IMR-90 (cell line): Measurements from ENCODE around the gene LTB4R2. TPM values are rescaled to one million over a fixed set of nuclear protein-coding genes. Genes with fewer than 3 reads are reported as not detected.

Source experiments
- ATAC-seq: fragments of 200-7000 bp; cut with Tn5 transposase; 2 replicates; pipeline ENCODE4 v1.9.1; 2020; ENCODE audit warnings: low read depth, mild to moderate bottlenecking, moderate library complexity
- BruUV-seq: library from RNA; stranded (reverse); fragments of 400-500 nt; replicated peaks from 2 replicates; lab custom pipeline; 2021; lab: Mats Ljungman, UMichigan
- CTCF ChIA-PET: fragments of 300-600 bp; formaldehyde crosslinking; extraction: SDS; loops from one replicate; lab custom pipeline; 2021; ENCODE audit warnings: antibody characterized with exemption; lab: Yijun Ruan, JAX
- POLR2A ChIA-PET: fragments of 300-600 bp; sonication (Branson Sonifier 250); formaldehyde crosslinking; loops from one replicate; lab custom pipeline; 2022; ENCODE audit warnings: antibody characterized with exemption; ENCODE audit not compliant: unreplicated experiment; lab: Charles Lee
- DNase-seq: peaks from one replicate; pipeline ENCODE4 v3.0.0; 2013
- H2AFZ ChIP-seq: replicated peaks from 2 replicates; pipeline ENCODE3; 2013; ENCODE audit warnings: low read length, mild to moderate bottlenecking; ENCODE audit not compliant: poor library complexity
- H2AK5ac ChIP-seq: 2 replicates; pipeline ENCODE4 v1.6.1; 2013; ENCODE audit warnings: low read depth, low read length, inconsistent platforms
- H2AK9ac ChIP-seq: replicated peaks from 2 replicates; pipeline ENCODE3; 2013; ENCODE audit warnings: mild to moderate bottlenecking, low read depth, low read length, moderate library complexity; ENCODE audit not compliant: poor library complexity
- H2BK120ac ChIP-seq: 2 replicates; pipeline ENCODE4 v1.6.1; 2013; ENCODE audit warnings: low read depth, low read length, inconsistent platforms
- H2BK15ac ChIP-seq: 3 replicates; pipeline ENCODE4 v1.6.1; 2013; ENCODE audit warnings: low read depth, low read length, inconsistent platforms
- H2BK20ac ChIP-seq: 2 replicates; pipeline ENCODE4 v1.6.1; 2013; ENCODE audit warnings: low read depth, mild to moderate bottlenecking, inconsistent platforms, low read length, moderate library complexity
- H2BK5ac ChIP-seq: 2 replicates; pipeline ENCODE4 v1.6.1; 2013; ENCODE audit warnings: mild to moderate bottlenecking, low read depth, low read length, inconsistent platforms; ENCODE audit not compliant: poor library complexity, severe bottlenecking
- H3K14ac ChIP-seq: replicated peaks from 2 replicates; pipeline ENCODE4 v1.6.1; 2013; ENCODE audit warnings: low read depth, low read length, inconsistent platforms
- H3K18ac ChIP-seq: 2 replicates; pipeline ENCODE4 v1.6.1; 2013; ENCODE audit warnings: low read depth, low read length, control low read depth
- H3K23ac ChIP-seq: 2 replicates; pipeline ENCODE4 v1.6.1; 2013; ENCODE audit warnings: low read depth, low read length, inconsistent platforms
- H3K27ac ChIP-seq: 2 replicates; pipeline ENCODE4 v1.5.1; 2013; ENCODE audit warnings: mild to moderate bottlenecking, control low read depth, low read length; ENCODE audit not compliant: insufficient read depth
- H3K27me3 ChIP-seq: 2 replicates; pipeline ENCODE4 v1.6.1; 2013; ENCODE audit warnings: low read length; ENCODE audit not compliant: control insufficient read depth, insufficient read depth
- H3K36me3 ChIP-seq: 2 replicates; pipeline ENCODE4 v1.6.1; 2013; ENCODE audit warnings: low read length, mixed read lengths; ENCODE audit not compliant: control insufficient read depth, insufficient read depth
- H3K4ac ChIP-seq: 2 replicates; pipeline ENCODE4 v1.6.1; 2013; ENCODE audit warnings: low read depth, low read length, inconsistent platforms
- H3K4me1 ChIP-seq: 2 replicates; pipeline ENCODE4 v1.6.1; 2013; ENCODE audit warnings: low read length, mixed read lengths; ENCODE audit not compliant: control insufficient read depth, insufficient read depth
- H3K4me2 ChIP-seq: 2 replicates; pipeline ENCODE4 v1.6.1; 2013; ENCODE audit warnings: low read depth, mild to moderate bottlenecking, control low read depth, low read length, moderate library complexity
- H3K4me3 ChIP-seq: 2 replicates; pipeline ENCODE4 v1.5.1; 2013; ENCODE audit warnings: low read depth, mild to moderate bottlenecking, control low read depth, low read length, moderate library complexity; ENCODE audit not compliant: insufficient read depth
- H3K56ac ChIP-seq: 2 replicates; pipeline ENCODE4 v1.6.1; 2013; ENCODE audit warnings: low read length, inconsistent platforms; ENCODE audit not compliant: insufficient read depth; ENCODE audit errors: extremely low read depth
- H3K79me1 ChIP-seq, 2 experiments: 2 replicates each; pipeline ENCODE4 v1.6.1; 2013; ENCODE audit warnings: low read length in 2 of 2, inconsistent platforms in 1 of 2, low read depth in 1 of 2
- H3K9ac ChIP-seq: 2 replicates; pipeline ENCODE4 v1.6.1; 2013; ENCODE audit warnings: low read depth, low read length, control low read depth
- H3K9me1 ChIP-seq: 2 replicates; pipeline ENCODE4 v1.6.1; 2013; ENCODE audit warnings: low read length, inconsistent platforms; ENCODE audit not compliant: insufficient read depth
- H3K9me3 ChIP-seq: 2 replicates; pipeline ENCODE4 v1.6.1; 2013; ENCODE audit warnings: low read length; ENCODE audit not compliant: control insufficient read depth, insufficient read depth
- H4K20me1 ChIP-seq: 2 replicates; pipeline ENCODE4 v1.6.1; 2013; ENCODE audit warnings: low read length, inconsistent platforms; ENCODE audit not compliant: insufficient read depth
- H4K5ac ChIP-seq: 2 replicates; pipeline ENCODE4 v1.6.1; 2013; ENCODE audit warnings: mild to moderate bottlenecking, low read depth, low read length, control low read depth
- H4K8ac ChIP-seq, 2 experiments: 2 replicates each; pipeline ENCODE4 v1.6.1; 2013; ENCODE audit warnings: low read depth in 2 of 2, low read length in 2 of 2, control low read depth in 1 of 2, inconsistent platforms in 1 of 2
- H4K91ac ChIP-seq: 2 replicates; pipeline ENCODE4 v1.6.1; 2013; ENCODE audit warnings: low read depth, low read length, inconsistent platforms; ENCODE audit not compliant: insufficient read depth
- CEBPB ChIP-seq: IDR thresholded peaks from 2 replicates; pipeline ENCODE4 v1.6.1; 2012; ENCODE audit warnings: low read depth, low read length, improper control_type of control experiment
- FOS ChIP-seq: fragments of 150-350 bp; IDR thresholded peaks from 2 replicates; pipeline ENCODE4 v1.6.1; 2016; ENCODE audit warnings: low read depth, low read length
- MAFK ChIP-seq: IDR thresholded peaks from 2 replicates; pipeline ENCODE4 v1.6.1; 2012; ENCODE audit warnings: low read depth, low read length, improper control_type of control experiment
- MXI1 ChIP-seq: IDR thresholded peaks from 2 replicates; pipeline ENCODE4 v1.6.1; 2012; ENCODE audit warnings: low read depth, mild to moderate bottlenecking, low read length, moderate library complexity, borderline replicate concordance
- NFE2L2 ChIP-seq: fragments of 150-350 bp; IDR thresholded peaks from 2 replicates; pipeline ENCODE4 v1.6.1; 2016; ENCODE audit warnings: low read depth, mild to moderate bottlenecking, low read length
- POLR2A ChIP-seq: IDR thresholded peaks from 2 replicates; pipeline ENCODE4 v1.6.1; 2012; ENCODE audit warnings: mild to moderate bottlenecking, low read depth, low read length
- RAD21 ChIP-seq: IDR thresholded peaks from 2 replicates; pipeline ENCODE4 v1.6.1; 2012; ENCODE audit warnings: low read length, improper control_type of control experiment
- RCOR1 ChIP-seq: IDR thresholded peaks from 2 replicates; pipeline ENCODE4 v1.6.1; 2012; ENCODE audit warnings: mild to moderate bottlenecking, low read length, improper control_type of control experiment; ENCODE audit not compliant: insufficient replicate concordance
- SMC3 ChIP-seq: fragments of 150-350 bp; IDR thresholded peaks from 2 replicates; pipeline ENCODE4 v1.6.1; 2016; ENCODE audit warnings: low read depth, mild to moderate bottlenecking, antibody characterized with exemption, low read length, moderate library complexity
- WGBS, 2 experiments: methylation state at CpG; one replicate each; pipeline versions ENCODE4 v1.1.5 to v1.1.7; 2013; ENCODE audit warnings: missing lambda C conversion rate in 2 of 2; ENCODE audit not compliant: insufficient read length in 1 of 2; ENCODE audit errors: extremely low coverage in 2 of 2; 5-methylcytosine and 5-hydroxymethylcytosine counted together
- dilution Hi-C: fragments of 300-500 bp; cut with HindIII; formaldehyde crosslinking; loops from one replicate; pipeline ENCODE4 v1.14.3; 2018; ENCODE audit warnings: low sequenced_read_pairs; ENCODE audit not compliant: unreplicated experiment
- in situ Hi-C: fragments of 300-500 bp; cut with MboI; formaldehyde crosslinking; loops from 3 replicates; pipeline ENCODE4 v1.14.3; 2019; ENCODE audit warnings: low sequenced_read_pairs, inconsistent platforms, mixed read lengths
- intact Hi-C: fragments of 100-400 bp; cut with micrococcal nuclease; formaldehyde crosslinking; loops from 2 replicates; pipeline ENCODE4 v1.10.0; 2022
- polyA plus RNA-seq, 3 experiments: library from polyadenylated mRNA; depleted of rRNA; stranded (reverse); fragments of >200 nt; gene quantifications; 2 replicates each; pipeline ENCODE4 v1.2.3, GENCODE V29; 2012; ENCODE audit warnings: low replicate concordance in 1 of 3
- total RNA-seq: library from RNA; depleted of rRNA; stranded (reverse); fragments of >200 nt; gene quantifications from 2 replicates; pipeline ENCODE4 v1.2.3, GENCODE V29; 2012
- TF ChIP-seq, protein P1 (sequence below): conservative IDR thresholded peaks from 2 replicates; pipeline ENCODE4 v1.5.1; 2012; ENCODE audit warnings: mild to moderate bottlenecking, low read depth, low read length, improper control_type of control experiment
- TF ChIP-seq, protein P2 (sequence below): fragments of 150-350 bp; IDR thresholded peaks from 2 replicates; pipeline ENCODE4 v1.6.1; 2016; ENCODE audit warnings: low read depth, mild to moderate bottlenecking, low read length, moderate library complexity, borderline replicate concordance
- TF ChIP-seq, protein P3 (sequence below): fragments of 150-350 bp; IDR thresholded peaks from 2 replicates; pipeline ENCODE4 v1.6.1; 2017; ENCODE audit warnings: mild to moderate bottlenecking, antibody characterized with exemption, low read length, low read depth

Gene LTB4R2
- total and polyA plus RNA-seq, 2 of the 4 experiments (the other 2 are of a cell fraction): 0.72 to 1.7 TPM

DNA sequence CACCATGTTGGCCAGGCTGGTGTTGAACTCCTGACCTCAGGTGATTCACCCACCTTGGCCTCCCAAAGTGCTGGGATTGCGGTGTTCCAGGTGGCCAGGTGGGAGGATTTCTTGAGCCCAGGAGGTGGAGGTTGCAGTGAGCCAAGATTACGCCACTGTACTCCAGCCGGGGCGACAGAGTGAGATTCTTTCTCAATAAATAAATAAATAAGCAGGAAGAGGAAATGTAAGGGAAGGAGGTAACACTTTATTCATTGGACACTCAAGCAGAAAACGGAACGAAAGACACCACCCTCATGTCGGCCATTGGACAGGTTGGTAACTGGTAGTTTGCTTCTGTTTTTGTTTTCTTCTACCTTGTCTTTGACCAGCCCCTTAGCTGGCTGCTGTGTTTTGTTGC, 45.1 kb downstream of the LTB4R2 start:
- Histone ChIP-seq H3K36me3 (no peaks in the 10 kb centered on the region), H2AFZ (peak overlapping the region; percentile 14), H2BK5ac (no peak overlapping the region), H4K91ac (peak overlapping the region; percentile 55; the same call in 1 of the 2 replicates), H3K4ac (0 out of 2 replicates have a peak overlapping the region, but pooled peaks have one; percentile 10), H4K5ac (no peak overlapping the region), H4K8ac (no peak overlapping the region), H3K14ac (no peak overlapping the region), H3K4me2 (no peak overlapping the region), H4K20me1 (no peaks in the 10 kb centered on the region), H2BK120ac (peak overlapping the region; percentile 59; the same call in 1 of the 2 replicates), H3K79me1 (no peaks in the 10 kb centered on the region), H2AK5ac (peak overlapping the region; percentile 78), H2BK15ac (no peak overlapping the region; the same call in 2 of the 3 replicates), H3K27ac (no peak overlapping the region), H3K9ac (no peak overlapping the region), H3K23ac (no peak overlapping the region), H3K27me3 (peaks cover 4% of the 10 kb centered on the region), H3K18ac (no peak overlapping the region), H2AK9ac (no peak overlapping the region), H3K4me3 (no peak overlapping the region), H3K9me3 (no peaks in the 10 kb centered on the region), H3K56ac (no peak overlapping the region), H3K4me1 (peaks cover 9% of the 10 kb centered on the region), H3K9me1 (peaks cover 3% of the 10 kb centered on the region; the same call in 1 of the 2 replicates), H2BK20ac (peak overlapping the region; percentile 76; the same call in 1 of the 2 replicates)
- intact Hi-C loops (no loop called here), in situ Hi-C loops (no loop called here), dilution Hi-C loops (no loop called here)
- WGBS, 2 experiments: no CpG with 5 or more reads among the region's 7 CpGs
- DNase-seq: no peak
- ChIA-PET CTCF (no interaction called here), POLR2A (no interaction called here)
- TF ChIP-seq RCOR1 (no peak), FOS (no peak), MAFK (no peak), POLR2A (no peak), MXI1 (no peak), SMC3 (no peak), NFE2L2 (no peak), CEBPB (no peak), RAD21 (no peak)
- TF ChIP-seq, protein P1, sequence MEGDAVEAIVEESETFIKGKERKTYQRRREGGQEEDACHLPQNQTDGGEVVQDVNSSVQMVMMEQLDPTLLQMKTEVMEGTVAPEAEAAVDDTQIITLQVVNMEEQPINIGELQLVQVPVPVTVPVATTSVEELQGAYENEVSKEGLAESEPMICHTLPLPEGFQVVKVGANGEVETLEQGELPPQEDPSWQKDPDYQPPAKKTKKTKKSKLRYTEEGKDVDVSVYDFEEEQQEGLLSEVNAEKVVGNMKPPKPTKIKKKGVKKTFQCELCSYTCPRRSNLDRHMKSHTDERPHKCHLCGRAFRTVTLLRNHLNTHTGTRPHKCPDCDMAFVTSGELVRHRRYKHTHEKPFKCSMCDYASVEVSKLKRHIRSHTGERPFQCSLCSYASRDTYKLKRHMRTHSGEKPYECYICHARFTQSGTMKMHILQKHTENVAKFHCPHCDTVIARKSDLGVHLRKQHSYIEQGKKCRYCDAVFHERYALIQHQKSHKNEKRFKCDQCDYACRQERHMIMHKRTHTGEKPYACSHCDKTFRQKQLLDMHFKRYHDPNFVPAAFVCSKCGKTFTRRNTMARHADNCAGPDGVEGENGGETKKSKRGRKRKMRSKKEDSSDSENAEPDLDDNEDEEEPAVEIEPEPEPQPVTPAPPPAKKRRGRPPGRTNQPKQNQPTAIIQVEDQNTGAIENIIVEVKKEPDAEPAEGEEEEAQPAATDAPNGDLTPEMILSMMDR: no peak
- TF ChIP-seq, protein P2, sequence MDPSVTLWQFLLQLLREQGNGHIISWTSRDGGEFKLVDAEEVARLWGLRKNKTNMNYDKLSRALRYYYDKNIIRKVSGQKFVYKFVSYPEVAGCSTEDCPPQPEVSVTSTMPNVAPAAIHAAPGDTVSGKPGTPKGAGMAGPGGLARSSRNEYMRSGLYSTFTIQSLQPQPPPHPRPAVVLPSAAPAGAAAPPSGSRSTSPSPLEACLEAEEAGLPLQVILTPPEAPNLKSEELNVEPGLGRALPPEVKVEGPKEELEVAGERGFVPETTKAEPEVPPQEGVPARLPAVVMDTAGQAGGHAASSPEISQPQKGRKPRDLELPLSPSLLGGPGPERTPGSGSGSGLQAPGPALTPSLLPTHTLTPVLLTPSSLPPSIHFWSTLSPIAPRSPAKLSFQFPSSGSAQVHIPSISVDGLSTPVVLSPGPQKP: no peak
- TF ChIP-seq, protein P3, sequence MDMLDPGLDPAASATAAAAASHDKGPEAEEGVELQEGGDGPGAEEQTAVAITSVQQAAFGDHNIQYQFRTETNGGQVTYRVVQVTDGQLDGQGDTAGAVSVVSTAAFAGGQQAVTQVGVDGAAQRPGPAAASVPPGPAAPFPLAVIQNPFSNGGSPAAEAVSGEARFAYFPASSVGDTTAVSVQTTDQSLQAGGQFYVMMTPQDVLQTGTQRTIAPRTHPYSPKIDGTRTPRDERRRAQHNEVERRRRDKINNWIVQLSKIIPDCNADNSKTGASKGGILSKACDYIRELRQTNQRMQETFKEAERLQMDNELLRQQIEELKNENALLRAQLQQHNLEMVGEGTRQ: no peak
- BruUV-seq: no TSS peak
- ATAC-seq: no peak
